ENCODE results near the gene EXOC3L2. TPM values are rescaled to one million over a fixed set of nuclear protein-coding genes. Genes with fewer than 3 reads are reported as not detected.

EXOC3L2 gene
- total RNA-seq, 1 donor, result under 0.01 TPM

GRCh38 chr19:45250832-45251451, 5.7 kb upstream of the EXOC3L2 start, which contains the start of gene MARK4:
Gene MARK4, plus strand, starts transcription at chr19:45251271. Its CDS starts 318 bp downstream, at chr19:45251589.
- TF ChIP-seq CTCF (IDR thresholded peaks at IDR 0.05; ENCODE audit: insufficient read depth, low read length), result no peak
- peak; percentile 35 for DNase-seq (ENCODE audit: low read depth)
- peak within 1 kb of the TSS; percentile 81 for H3K4me3 ChIP-seq (ENCODE audit: low read depth, low read length)

- peak overlapping the region; percentile 69 for H3K4me3 ChIP-seq (ENCODE audit: low read depth, low read length)
- no peak for TF ChIP-seq CTCF (IDR thresholded peaks at IDR 0.05; ENCODE audit: insufficient read depth, low read length)
- DNase-seq (ENCODE audit: low read depth), result no peak
These were observed 5.1 kb upstream of the EXOC3L2 start for GRCh38 chr19:45250216-45250831.

GRCh38 chr19:45249261-45250033, 4.2 kb upstream of the EXOC3L2 start:
- no peak for DNase-seq (ENCODE audit: low read depth)
- H3K4me3 ChIP-seq (ENCODE audit: low read depth, low read length), result no peak overlapping the region
- no peak for TF ChIP-seq CTCF (IDR thresholded peaks at IDR 0.05; ENCODE audit: insufficient read depth, low read length)

- H3K4me3 ChIP-seq (ENCODE audit: low read depth, low read length), result no peak overlapping the region
- no peak for DNase-seq (ENCODE audit: low read depth)
- no peak for TF ChIP-seq CTCF (IDR thresholded peaks at IDR 0.05; ENCODE audit: insufficient read depth, low read length)
These were observed 1.9 kb upstream of the EXOC3L2 start for GRCh38 chr19:45247136-45247535.

- TF ChIP-seq CTCF (IDR thresholded peaks at IDR 0.05; ENCODE audit: insufficient read depth, low read length), result no peak
- no peak for DNase-seq (ENCODE audit: low read depth)
- H3K4me3 ChIP-seq (ENCODE audit: low read depth, low read length), result no peak overlapping the region
These were observed 619 bp upstream of the EXOC3L2 start for GRCh38 chr19:45245826-45246225.

- TF ChIP-seq CTCF (IDR thresholded peaks at IDR 0.05; ENCODE audit: insufficient read depth, low read length), result no peak
- DNase-seq (ENCODE audit: low read depth), result no peak
- H3K4me3 ChIP-seq (ENCODE audit: low read depth, low read length), result no peak overlapping the region
These were observed 943 bp downstream of the EXOC3L2 start for GRCh38 chr19:45244133-45244794.
